Vagina (tissue), 2 donors: Measurements from ENCODE around the gene ELK4.

Experiments used
- CTCF ChIP-seq, 3 experiments: fragments of 450-650 bp in 2 of 3; fragments of 200-600 bp in 1 of 3; sonication (generic) in 1 of 3; IDR thresholded peaks; one replicate each; pipeline ENCODE4 v1.5.1; 2017 to 2019; ENCODE audit warnings: antibody characterized with exemption in 3 of 3, mild to moderate bottlenecking in 2 of 3, moderate library complexity in 2 of 3
- POLR2A ChIP-seq, 2 donors: fragments of 450-650 bp; IDR thresholded peaks; one replicate each; pipeline ENCODE4 v1.6.1; 2017; ENCODE audit warnings: antibody characterized with exemption in 2 of 2, mild to moderate bottlenecking in 2 of 2, moderate library complexity in 2 of 2
- POLR2AphosphoS5 ChIP-seq, 2 donors: sonication (generic); formaldehyde crosslinking; IDR thresholded peaks; one replicate each; pipeline ENCODE4 v1.9.0; 2017; ENCODE audit warnings: antibody characterized with exemption in 2 of 2, mild to moderate bottlenecking in 2 of 2, low read depth in 1 of 2; ENCODE audit not compliant: insufficient read depth in 1 of 2

- TF ChIP-seq POLR2AphosphoS5 (IDR thresholded peaks at IDR 0.05; ENCODE audit: insufficient read depth in 1 of 2, low read depth in 1 of 2) (no peak), CTCF (IDR thresholded peaks at IDR 0.05) (no peak), POLR2A (IDR thresholded peaks at IDR 0.05) (no peak)
These were observed 60.8 kb downstream of the ELK4 start for GRCh38 chr1:205570796-205571537.
